K562 (cell line): ENCODE results near the gene ELP5. TPM values are rescaled to one million over a fixed set of nuclear protein-coding genes. Genes with fewer than 3 reads are reported as not detected.

Experiments
- AFF4 ChIP-seq: sonication (generic); formaldehyde crosslinking; IDR thresholded peaks from 2 replicates; pipeline ENCODE4 v1.8.0; 2023; ENCODE audit warnings: mild to moderate bottlenecking, missing genetic modification reagents
- ATF3 ChIP-seq, 2 experiments: fragments of 450-650 bp in 1 of 2; sonication (generic) in 1 of 2; formaldehyde crosslinking in 1 of 2; IDR thresholded peaks in 1 of 2; conservative IDR thresholded peaks in 1 of 2; 2 replicates each; pipeline versions ENCODE4 v1.6.1 to v1.8.1; 2016 to 2023; ENCODE audit warnings: mild to moderate bottlenecking in 2 of 2, moderate library complexity in 2 of 2, inconsistent platforms in 1 of 2, missing genetic modification reagents in 1 of 2
- CTCFL ChIP-seq: IDR thresholded peaks from 2 replicates; pipeline ENCODE4 v1.6.1; 2011; ENCODE audit warnings: borderline replicate concordance, low read depth, mild to moderate bottlenecking, moderate library complexity, low read length; ENCODE audit not compliant: insufficient read depth, poor library complexity, severe bottlenecking
- FIP1L1 ChIP-seq: fragments of 200-400 bp; formaldehyde crosslinking; IDR thresholded peaks from 2 replicates; pipeline ENCODE4 v1.6.1; 2018; ENCODE audit warnings: mild to moderate bottlenecking, low read depth, low read length; ENCODE audit not compliant: poor library complexity, severe bottlenecking
- HDGF ChIP-seq: fragments of 450-650 bp; IDR thresholded peaks from 2 replicates; pipeline ENCODE4 v1.6.1; 2016
- IRF2 ChIP-seq: sonication (generic); formaldehyde crosslinking; IDR thresholded peaks from 2 replicates; pipeline ENCODE4 v1.8.1; 2022; ENCODE audit warnings: mild to moderate bottlenecking, missing genetic modification reagents
- IRF9 ChIP-seq: fragments of 450-650 bp; IDR thresholded peaks from 2 replicates; pipeline ENCODE4 v1.6.1; 2016; ENCODE audit warnings: missing biosample characterization, missing genetic modification characterization
- NKRF ChIP-seq: fragments of 450-650 bp; IDR thresholded peaks from 2 replicates; pipeline ENCODE4 v1.6.1; 2016; ENCODE audit warnings: borderline replicate concordance
- POLR2H ChIP-seq: IDR thresholded peaks from 2 replicates; pipeline ENCODE4 v1.6.1; 2016; ENCODE audit warnings: missing genetic modification characterization, low read depth, mild to moderate bottlenecking, control low read depth, missing compliant biosample characterization, moderate library complexity
- POLR3A ChIP-seq: IDR thresholded peaks from 2 replicates; pipeline ENCODE4 v1.6.1; 2011; ENCODE audit warnings: borderline replicate concordance, mild to moderate bottlenecking, moderate library complexity; ENCODE audit not compliant: insufficient read length, insufficient read depth; ENCODE audit errors: extremely low read depth
- SIN3A ChIP-seq, 2 experiments: fragments of 150-350 bp in 1 of 2; IDR thresholded peaks; 2 replicates each; pipeline ENCODE4 v1.6.1; 2011 to 2016; ENCODE audit warnings: borderline replicate concordance in 2 of 2, low read depth in 2 of 2, low read length in 2 of 2, mild to moderate bottlenecking in 2 of 2, moderate library complexity in 2 of 2; ENCODE audit not compliant: control insufficient read depth in 1 of 2
- SMAD4 ChIP-seq: fragments of 250-450 bp; sonication (Bioruptor Pico); conservative IDR thresholded peaks from 2 replicates; pipeline ENCODE4 v1.8.0; 2021; ENCODE audit warnings: inconsistent platforms, mild to moderate bottlenecking, moderate library complexity
- ZKSCAN3 ChIP-seq: fragments of 250-450 bp; sonication (Bioruptor Pico); IDR thresholded peaks from 2 replicates; pipeline ENCODE4 v1.4.0; 2020
- polyA plus RNA-seq, 8 experiments: library from polyadenylated mRNA; depleted of rRNA in 4 of 8; stranded (reverse) in 5 of 8; unstranded in 3 of 8; fragments of >200 nt; fragmentation: Nextera tagmentation in 2 of 8; fragmentation: Illumina TruSeq in 1 of 8; extraction: Ambion mirVana in 2 of 8; extraction: Trizol in 1 of 8; gene quantifications; 2 replicates each; pipeline versions ENCODE4 v1.2.1 to v1.2.3, GENCODE V29; 2011 to 2014; ENCODE audit warnings: inconsistent platforms in 1 of 8, missing spikeins in 1 of 8
- total RNA-seq, 7 experiments: library from RNA; depleted of rRNA in 6 of 7; stranded (reverse); fragments of >200 nt in 6 of 7; fragmentation: Illumina TruSeq in 2 of 7; extraction: Trizol in 2 of 7; gene quantifications; 2 replicates each; pipeline versions ENCODE4 v1.2.1 to v1.2.3, GENCODE V29; 2011 to 2021; ENCODE audit warnings: low replicate concordance in 1 of 7

Gene ELP5
- total and polyA plus RNA-seq, 9 of the 15 experiments (the other 6 are each of a cell fraction or from before 2014, with no cell fraction given), result 25.7 to 77.9 (median 52.9) TPM

- TF ChIP-seq ATF3 (IDR thresholded peaks at IDR 0.05) (no peak), ATF3 (CRISPR knock-in tag; conservative IDR thresholded peaks at IDR 0.05) (no peak), AFF4 (CRISPR knock-in tag) (peak; percentile 74), SMAD4 (no peak), HDGF (no peak), FIP1L1 (no peak), ZKSCAN3 (CRISPR knock-in tag) (no peak), CTCFL (no peak), SIN3A (IDR thresholded peaks at IDR 0.05; ENCODE audit: borderline replicate concordance in 2 of 2, control insufficient read depth in 1 of 2, low read depth in 2 of 2, low read length in 2 of 2) (no peak; a peak in 1 of 4 replicates), NKRF (peak; percentile 58; the same call in 1 of the 2 replicates), POLR2H (tag) (no peak), POLR3A (no peak), IRF9 (tag) (no peak), IRF2 (CRISPR knock-in tag) (no peak)
Observed at GRCh38 chr17:7307686-7308624, 55.9 kb downstream of the ELP5 start (continued).
